ENCODE results near the gene GULP1. TPM values are rescaled to one million over a fixed set of nuclear protein-coding genes. Genes with fewer than 3 reads are reported as not detected.

Gene GULP1
- total and polyA plus RNA-seq, 2 experiments from 2014 or later, result 94.6 to 181 TPM

DNA sequence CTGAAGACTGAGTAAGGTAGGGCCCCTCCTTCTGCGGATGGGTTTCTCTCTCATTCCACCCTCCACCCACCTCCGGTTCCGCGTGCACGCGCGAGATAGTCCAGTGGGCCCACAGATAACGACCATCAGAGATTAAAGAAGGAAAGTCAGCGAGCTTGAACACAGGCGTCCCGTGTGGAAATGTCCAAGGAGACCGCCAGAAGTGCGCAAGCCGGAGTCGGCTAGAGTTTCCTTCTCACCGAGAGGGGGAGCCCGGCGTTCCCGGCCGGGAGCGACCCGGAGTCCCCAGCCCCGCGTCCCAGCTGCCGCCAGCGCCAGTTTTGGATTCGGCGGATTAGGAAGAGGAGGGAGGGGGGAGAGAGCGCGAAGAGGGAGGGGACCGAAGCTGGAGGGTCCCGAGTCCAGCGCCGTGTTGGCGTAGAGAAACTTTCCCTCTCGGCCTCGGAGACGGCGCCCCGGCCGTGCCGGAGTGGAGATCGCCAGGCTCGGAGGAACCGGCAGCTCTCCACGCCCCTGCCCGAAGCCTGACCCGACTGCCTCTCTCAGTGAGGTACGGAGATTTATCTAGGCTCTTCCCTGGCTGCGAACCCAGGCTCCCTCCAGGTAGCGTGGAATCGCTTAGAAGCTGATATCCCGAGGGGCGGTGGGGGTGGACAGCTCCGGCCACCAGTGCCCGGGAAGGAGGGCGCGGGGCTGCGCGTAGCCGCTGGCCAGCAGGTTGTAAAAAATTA is at the start of gene GULP1 (continued):
- TF ChIP-seq, protein P1, sequence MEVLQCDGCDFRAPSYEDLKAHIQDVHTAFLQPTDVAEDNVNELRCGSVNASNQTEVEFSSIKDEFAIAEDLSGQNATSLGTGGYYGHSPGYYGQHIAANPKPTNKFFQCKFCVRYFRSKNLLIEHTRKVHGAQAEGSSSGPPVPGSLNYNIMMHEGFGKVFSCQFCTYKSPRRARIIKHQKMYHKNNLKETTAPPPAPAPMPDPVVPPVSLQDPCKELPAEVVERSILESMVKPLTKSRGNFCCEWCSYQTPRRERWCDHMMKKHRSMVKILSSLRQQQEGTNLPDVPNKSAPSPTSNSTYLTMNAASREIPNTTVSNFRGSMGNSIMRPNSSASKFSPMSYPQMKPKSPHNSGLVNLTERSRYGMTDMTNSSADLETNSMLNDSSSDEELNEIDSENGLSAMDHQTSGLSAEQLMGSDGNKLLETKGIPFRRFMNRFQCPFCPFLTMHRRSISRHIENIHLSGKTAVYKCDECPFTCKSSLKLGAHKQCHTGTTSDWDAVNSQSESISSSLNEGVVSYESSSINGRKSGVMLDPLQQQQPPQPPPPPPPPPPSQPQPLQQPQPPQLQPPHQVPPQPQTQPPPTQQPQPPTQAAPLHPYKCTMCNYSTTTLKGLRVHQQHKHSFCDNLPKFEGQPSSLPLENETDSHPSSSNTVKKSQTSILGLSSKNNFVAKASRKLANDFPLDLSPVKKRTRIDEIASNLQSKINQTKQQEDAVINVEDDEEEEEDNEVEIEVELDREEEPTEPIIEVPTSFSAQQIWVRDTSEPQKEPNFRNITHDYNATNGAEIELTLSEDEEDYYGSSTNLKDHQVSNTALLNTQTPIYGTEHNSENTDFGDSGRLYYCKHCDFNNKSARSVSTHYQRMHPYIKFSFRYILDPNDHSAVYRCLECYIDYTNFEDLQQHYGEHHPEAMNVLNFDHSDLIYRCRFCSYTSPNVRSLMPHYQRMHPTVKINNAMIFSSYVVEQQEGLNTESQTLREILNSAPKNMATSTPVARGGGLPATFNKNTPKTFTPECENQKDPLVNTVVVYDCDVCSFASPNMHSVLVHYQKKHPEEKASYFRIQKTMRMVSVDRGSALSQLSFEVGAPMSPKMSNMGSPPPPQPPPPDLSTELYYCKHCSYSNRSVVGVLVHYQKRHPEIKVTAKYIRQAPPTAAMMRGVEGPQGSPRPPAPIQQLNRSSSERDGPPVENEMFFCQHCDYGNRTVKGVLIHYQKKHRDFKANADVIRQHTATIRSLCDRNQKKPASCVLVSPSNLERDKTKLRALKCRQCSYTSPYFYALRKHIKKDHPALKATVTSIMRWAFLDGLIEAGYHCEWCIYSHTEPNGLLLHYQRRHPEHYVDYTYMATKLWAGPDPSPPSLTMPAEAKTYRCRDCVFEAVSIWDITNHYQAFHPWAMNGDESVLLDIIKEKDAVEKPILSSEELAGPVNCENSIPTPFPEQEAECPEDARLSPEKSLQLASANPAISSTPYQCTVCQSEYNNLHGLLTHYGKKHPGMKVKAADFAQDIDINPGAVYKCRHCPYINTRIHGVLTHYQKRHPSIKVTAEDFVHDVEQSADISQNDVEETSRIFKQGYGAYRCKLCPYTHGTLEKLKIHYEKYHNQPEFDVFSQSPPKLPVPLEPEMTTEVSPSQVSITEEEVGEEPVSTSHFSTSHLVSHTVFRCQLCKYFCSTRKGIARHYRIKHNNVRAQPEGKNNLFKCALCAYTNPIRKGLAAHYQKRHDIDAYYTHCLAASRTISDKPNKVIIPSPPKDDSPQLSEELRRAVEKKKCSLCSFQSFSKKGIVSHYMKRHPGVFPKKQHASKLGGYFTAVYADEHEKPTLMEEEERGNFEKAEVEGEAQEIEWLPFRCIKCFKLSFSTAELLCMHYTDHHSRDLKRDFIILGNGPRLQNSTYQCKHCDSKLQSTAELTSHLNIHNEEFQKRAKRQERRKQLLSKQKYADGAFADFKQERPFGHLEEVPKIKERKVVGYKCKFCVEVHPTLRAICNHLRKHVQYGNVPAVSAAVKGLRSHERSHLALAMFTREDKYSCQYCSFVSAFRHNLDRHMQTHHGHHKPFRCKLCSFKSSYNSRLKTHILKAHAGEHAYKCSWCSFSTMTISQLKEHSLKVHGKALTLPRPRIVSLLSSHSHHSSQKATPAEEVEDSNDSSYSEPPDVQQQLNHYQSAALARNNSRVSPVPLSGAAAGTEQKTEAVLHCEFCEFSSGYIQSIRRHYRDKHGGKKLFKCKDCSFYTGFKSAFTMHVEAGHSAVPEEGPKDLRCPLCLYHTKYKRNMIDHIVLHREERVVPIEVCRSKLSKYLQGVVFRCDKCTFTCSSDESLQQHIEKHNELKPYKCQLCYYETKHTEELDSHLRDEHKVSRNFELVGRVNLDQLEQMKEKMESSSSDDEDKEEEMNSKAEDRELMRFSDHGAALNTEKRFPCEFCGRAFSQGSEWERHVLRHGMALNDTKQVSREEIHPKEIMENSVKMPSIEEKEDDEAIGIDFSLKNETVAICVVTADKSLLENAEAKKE (CRISPR knock-in tag; IDR thresholded peaks at IDR 0.05), result no peak
- no peak for TF ChIP-seq NANOG (IDR thresholded peaks at IDR 0.05; ENCODE audit: borderline replicate concordance)

- Histone ChIP-seq H3K4me1 (ENCODE audit: insufficient read depth) (peaks cover 17% of the 10 kb centered on the region; the same call in 1 of the 2 replicates), H4K20me1 (replicated peaks; ENCODE audit: insufficient read depth) (no peaks in the 10 kb centered on the region), H3F3A (replicated peaks; ENCODE audit: low read depth) (no peaks in the 10 kb centered on the region), H3K79me2 (replicated peaks; ENCODE audit: insufficient read depth) (no peaks in the 10 kb centered on the region), H3K36me3 (ENCODE audit: insufficient read depth) (0 out of 2 replicates have a peak, but pooled peaks cover 3% of the 10 kb centered on the region), H3K27ac (ENCODE audit: low read depth) (no peak overlapping the region), H3K27me3 (ENCODE audit: insufficient read depth) (no peaks in the 10 kb centered on the region), H3K4me2 (no peak overlapping the region), H3K9me2 (ENCODE audit: insufficient read depth) (peaks cover 3% of the 10 kb centered on the region; the same call in 1 of the 2 replicates), H2AFZ (no peak overlapping the region), H3K4me3 (no peak overlapping the region)
- ATAC-seq (no peak), DNase-seq (ENCODE audit: low spot score) (no peak)
- Mint-ChIP-seq H3K4me1 (peaks cover 15% of the 10 kb centered on the region), H3K4me3 (no peak overlapping the region), H3K27ac (no peak overlapping the region), H3K27me3 (ENCODE audit: insufficient read depth, low read depth, poor library complexity) (peaks cover 2% of the 10 kb centered on the region), H3K36me3 (ENCODE audit: low read depth) (peaks cover 25% of the 10 kb centered on the region), H3K9me3 (peaks cover 15% of the 10 kb centered on the region)
- TF ChIP-seq, protein P2, sequence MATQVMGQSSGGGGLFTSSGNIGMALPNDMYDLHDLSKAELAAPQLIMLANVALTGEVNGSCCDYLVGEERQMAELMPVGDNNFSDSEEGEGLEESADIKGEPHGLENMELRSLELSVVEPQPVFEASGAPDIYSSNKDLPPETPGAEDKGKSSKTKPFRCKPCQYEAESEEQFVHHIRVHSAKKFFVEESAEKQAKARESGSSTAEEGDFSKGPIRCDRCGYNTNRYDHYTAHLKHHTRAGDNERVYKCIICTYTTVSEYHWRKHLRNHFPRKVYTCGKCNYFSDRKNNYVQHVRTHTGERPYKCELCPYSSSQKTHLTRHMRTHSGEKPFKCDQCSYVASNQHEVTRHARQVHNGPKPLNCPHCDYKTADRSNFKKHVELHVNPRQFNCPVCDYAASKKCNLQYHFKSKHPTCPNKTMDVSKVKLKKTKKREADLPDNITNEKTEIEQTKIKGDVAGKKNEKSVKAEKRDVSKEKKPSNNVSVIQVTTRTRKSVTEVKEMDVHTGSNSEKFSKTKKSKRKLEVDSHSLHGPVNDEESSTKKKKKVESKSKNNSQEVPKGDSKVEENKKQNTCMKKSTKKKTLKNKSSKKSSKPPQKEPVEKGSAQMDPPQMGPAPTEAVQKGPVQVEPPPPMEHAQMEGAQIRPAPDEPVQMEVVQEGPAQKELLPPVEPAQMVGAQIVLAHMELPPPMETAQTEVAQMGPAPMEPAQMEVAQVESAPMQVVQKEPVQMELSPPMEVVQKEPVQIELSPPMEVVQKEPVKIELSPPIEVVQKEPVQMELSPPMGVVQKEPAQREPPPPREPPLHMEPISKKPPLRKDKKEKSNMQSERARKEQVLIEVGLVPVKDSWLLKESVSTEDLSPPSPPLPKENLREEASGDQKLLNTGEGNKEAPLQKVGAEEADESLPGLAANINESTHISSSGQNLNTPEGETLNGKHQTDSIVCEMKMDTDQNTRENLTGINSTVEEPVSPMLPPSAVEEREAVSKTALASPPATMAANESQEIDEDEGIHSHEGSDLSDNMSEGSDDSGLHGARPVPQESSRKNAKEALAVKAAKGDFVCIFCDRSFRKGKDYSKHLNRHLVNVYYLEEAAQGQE (IDR thresholded peaks at IDR 0.05; ENCODE audit: unreplicated experiment), result no peak
- TF ChIP-seq ZNF331 (CRISPR knock-in tag; IDR thresholded peaks at IDR 0.05; ENCODE audit: low read depth), result no peak
- no peak for TF ChIP-seq NANOG (IDR thresholded peaks at IDR 0.05; ENCODE audit: borderline replicate concordance)
- no peak for TF ChIP-seq EZH2phosphoT487 (IDR thresholded peaks at IDR 0.05; ENCODE audit: unreplicated experiment)
- no peak for TF ChIP-seq POLR2AphosphoS5 (IDR thresholded peaks at IDR 0.05; ENCODE audit: low read depth)
- no peak for TF ChIP-seq JUNB (IDR thresholded peaks at IDR 0.05; ENCODE audit: unreplicated experiment)
Measured at GRCh38 chr2:188243381-188243780, 48.3 kb upstream of the GULP1 start.

All from GM23338 (cell line).